ENCODE measurements around the gene CALHM2.

CALHM2 gene

GRCh38 chr10:103495321-103495720 lies 43.2 kb upstream of the CALHM2 start:
- TF ChIP-seq CTCF (IDR thresholded peaks at IDR 0.05; ENCODE audit: borderline replicate concordance, control extremely low read depth, extremely low read depth, insufficient read depth, missing control alignments), result no peak
- in situ Hi-C loops (cut with MboI; ENCODE audit: low sequenced_read_pairs, unreplicated experiment), result no loop called here
- no peak for DNase-seq (ENCODE audit: low spot score)

GRCh38 chr10:103493916-103494877 lies 42.0 kb upstream of the CALHM2 start:
- peak; percentile 48 for DNase-seq (ENCODE audit: low spot score)

GRCh38 chr10:103493362-103493915 lies 41.3 kb upstream of the CALHM2 start, which contains the start of gene NEURL1:
Gene NEURL1, plus strand, starts transcription at chr10:103493705. Its CDS starts 683 bp downstream, at chr10:103494388.
- in situ Hi-C loops (cut with MboI; ENCODE audit: low sequenced_read_pairs, unreplicated experiment), result no loop called here
- peak; percentile 55 for DNase-seq (ENCODE audit: low spot score)
- no peak for TF ChIP-seq CTCF (IDR thresholded peaks at IDR 0.05; ENCODE audit: borderline replicate concordance, control extremely low read depth, extremely low read depth, insufficient read depth, missing control alignments)

More at GRCh38 chr10:103493916-103494877, 42.0 kb upstream of the CALHM2 start:
- TF ChIP-seq CTCF (IDR thresholded peaks at IDR 0.05; ENCODE audit: borderline replicate concordance, control extremely low read depth, extremely low read depth, insufficient read depth, missing control alignments), result no peak
- in situ Hi-C loops (cut with MboI; ENCODE audit: low sequenced_read_pairs, unreplicated experiment), result no loop called here

DNA sequence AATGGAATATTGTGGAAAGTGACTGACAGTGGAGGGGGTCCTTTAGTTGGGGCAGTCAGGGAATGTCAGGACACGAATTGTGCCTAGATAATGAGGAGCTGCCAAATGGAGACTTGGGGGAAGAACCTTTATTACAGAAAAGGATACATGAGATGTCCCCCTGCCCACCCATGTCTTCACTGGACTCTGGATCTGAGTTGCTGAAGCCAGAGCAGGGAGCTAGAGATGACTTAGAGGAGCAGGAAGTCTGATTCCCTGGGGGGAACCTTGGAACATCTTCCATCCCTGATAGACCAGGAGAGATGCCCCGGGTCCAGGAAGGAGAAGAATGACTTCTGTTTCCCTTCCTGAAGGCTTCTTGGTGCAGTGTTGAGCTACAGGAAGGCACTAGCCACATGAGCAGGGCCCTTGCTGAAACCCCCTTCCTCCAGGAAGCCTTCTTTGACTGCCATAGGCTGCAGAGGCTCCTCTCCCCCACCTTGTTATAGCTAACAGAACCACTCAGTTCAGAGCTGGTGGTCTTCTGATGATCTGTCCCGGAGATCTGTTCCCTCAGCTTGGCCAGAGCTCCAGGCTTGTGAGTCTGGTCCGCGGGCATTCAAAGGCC lies 40.6 kb upstream of the CALHM2 start:
- TF ChIP-seq CTCF (IDR thresholded peaks at IDR 0.05; ENCODE audit: borderline replicate concordance, control extremely low read depth, extremely low read depth, insufficient read depth, missing control alignments), result no peak
- in situ Hi-C loops (cut with MboI; ENCODE audit: low sequenced_read_pairs, unreplicated experiment), result no loop called here
- no peak for DNase-seq (ENCODE audit: low spot score)

- no peak for DNase-seq (ENCODE audit: low spot score)
- in situ Hi-C loops (cut with MboI; ENCODE audit: low sequenced_read_pairs, unreplicated experiment), result no loop called here
Observed at GRCh38 chr10:103491729-103492364, 39.7 kb upstream of the CALHM2 start.

More at GRCh38 chr10:103491729-103492364, 39.7 kb upstream of the CALHM2 start:
- TF ChIP-seq CTCF (IDR thresholded peaks at IDR 0.05; ENCODE audit: borderline replicate concordance, control extremely low read depth, extremely low read depth, insufficient read depth, missing control alignments), result no peak

Data from GM13976 (cell line).